ENCODE results near the gene CDX2. TPM values are rescaled to one million over a fixed set of nuclear protein-coding genes. Genes with fewer than 3 reads are reported as not detected.

CDX2 gene
- not detected in 2 replicates for total RNA-seq (2014; rRNA removed; shearing (Covaris generic))
- polyA plus RNA-seq (2016; fragmentation: Nextera tagmentation; extraction: Ambion mirVana): 0.12 TPM in 1 of 2 replicates, not detected in the other
- long read RNA-seq: 0 reads

DNA sequence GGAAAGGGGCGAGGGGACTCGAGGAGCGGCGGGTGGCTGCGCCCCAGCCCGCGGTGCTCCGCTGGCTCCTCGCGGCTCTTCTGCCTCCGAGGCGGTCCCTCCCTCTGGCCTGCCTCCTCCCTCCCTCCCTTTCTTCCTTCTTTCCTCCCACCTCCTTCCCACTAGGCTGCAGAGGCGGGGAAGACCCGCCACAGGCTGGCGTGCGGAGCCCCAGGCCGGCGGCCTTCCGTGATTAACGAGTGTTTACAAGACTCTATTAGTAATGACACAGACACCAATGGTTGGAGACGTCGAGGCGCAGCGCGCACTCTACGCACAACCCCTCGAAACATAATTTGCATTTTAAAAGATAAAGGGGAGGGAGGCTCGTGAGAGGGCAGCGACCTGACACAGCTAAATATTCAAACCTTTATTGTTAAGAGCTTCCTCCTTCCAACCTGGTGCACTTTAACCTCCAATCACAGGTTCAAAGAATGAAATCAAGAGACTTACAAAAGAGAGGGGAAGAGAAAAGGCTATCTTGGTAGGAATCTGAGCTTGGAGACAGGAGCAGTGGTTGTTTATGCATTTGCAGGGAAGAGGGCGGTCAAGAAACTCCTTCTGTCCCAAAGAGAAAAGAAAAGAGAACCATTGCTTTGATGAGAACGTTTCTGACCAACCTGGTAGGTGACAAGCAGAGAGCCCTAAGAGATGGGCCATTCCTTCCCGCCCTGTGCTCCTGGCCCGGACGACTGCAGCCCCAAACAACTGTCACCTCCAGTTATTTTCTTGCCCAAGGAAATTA lies at the start of gene CDX2:
CDX2 (minus strand) TSS at position 234 of the 784 bp plus-strand sequence. CDS start 309 bp downstream, outside the sequence.
- ATAC-seq: peak; percentile 10
- Mint-ChIP-seq H3K27ac (no peak within 1 kb of the TSS), H3K27me3 (ENCODE audit: insufficient read depth, low read depth, poor library complexity) (peaks cover 100% of the 10 kb centered on the region), H3K4me3 (peak within 1 kb of the TSS; percentile 62), H3K4me1 (peaks cover 58% of the 10 kb centered on the region), H3K9me3 (peaks cover 1% of the 10 kb centered on the region; the same call in 1 of the 3 replicates), H3K36me3 (ENCODE audit: low read depth) (no peaks in the 10 kb centered on the region; the same call in 2 of the 3 replicates)
- Histone ChIP-seq H3K9me2 (ENCODE audit: insufficient read depth) (no peaks in the 10 kb centered on the region), H3F3A (replicated peaks; ENCODE audit: low read depth) (peaks cover 54% of the 10 kb centered on the region), H4K20me1 (replicated peaks; ENCODE audit: insufficient read depth) (peaks cover 42% of the 10 kb centered on the region), H3K27ac (ENCODE audit: low read depth) (no peak within 1 kb of the TSS), H3K27me3 (ENCODE audit: insufficient read depth) (peaks cover 100% of the 10 kb centered on the region), H2AFZ (no peak within 1 kb of the TSS), H3K4me3 (peak within 1 kb of the TSS; percentile 41), H3K4me1 (ENCODE audit: insufficient read depth) (peaks cover 73% of the 10 kb centered on the region), H3K4me2 (peak within 1 kb of the TSS; percentile 73), H3K36me3 (ENCODE audit: insufficient read depth) (no peaks in the 10 kb centered on the region; the same call in 1 of the 2 replicates), H3K79me2 (replicated peaks; ENCODE audit: insufficient read depth) (no peaks in the 10 kb centered on the region)
- DNase-seq (ENCODE audit: low spot score): peak; percentile 87
- TF ChIP-seq EZH2 (IDR thresholded peaks at IDR 0.05; ENCODE audit: low read depth, unreplicated experiment): peak; percentile 69
- TF ChIP-seq NANOG (IDR thresholded peaks at IDR 0.05; ENCODE audit: borderline replicate concordance): no peak; the same call in 1 of the 2 replicates
- TF ChIP-seq JUNB (IDR thresholded peaks at IDR 0.05; ENCODE audit: unreplicated experiment): no peak

DNA sequence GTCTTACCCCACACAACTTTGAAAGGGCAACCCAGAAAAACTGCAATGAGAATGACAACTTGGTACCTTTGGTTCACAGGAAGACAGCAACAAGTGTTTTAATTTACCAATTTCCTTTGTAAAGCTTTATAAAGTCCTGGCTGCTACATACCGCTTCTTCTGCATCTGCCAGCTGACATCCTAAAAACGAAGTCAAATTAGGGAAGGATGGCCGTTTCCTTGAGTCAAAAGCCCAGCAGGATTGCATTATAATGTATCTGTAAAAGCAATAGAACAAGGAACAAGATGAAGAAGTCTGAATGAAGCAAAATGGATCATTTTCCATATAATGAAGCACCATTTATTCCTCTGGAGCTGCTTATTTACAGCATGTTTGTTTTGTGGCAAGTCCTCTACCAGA lies 45.2 kb upstream of the CDX2 start:
- H3K27ac ChIP-seq (ENCODE audit: low read depth): no peak overlapping the region
- TF ChIP-seq CREB1 (CRISPR knock-in tag; IDR thresholded peaks at IDR 0.05; ENCODE audit: low read depth) (no peak), ZNF114 (CRISPR knock-in tag; IDR thresholded peaks at IDR 0.05) (no peak), ZNF462 (CRISPR knock-in tag; IDR thresholded peaks at IDR 0.05) (no peak), ZNF331 (CRISPR knock-in tag; IDR thresholded peaks at IDR 0.05; ENCODE audit: low read depth) (no peak), NANOG (IDR thresholded peaks at IDR 0.05; ENCODE audit: borderline replicate concordance) (no peak), EZH2 (IDR thresholded peaks at IDR 0.05; ENCODE audit: low read depth, unreplicated experiment) (no peak)
- TF ChIP-seq, protein P1, sequence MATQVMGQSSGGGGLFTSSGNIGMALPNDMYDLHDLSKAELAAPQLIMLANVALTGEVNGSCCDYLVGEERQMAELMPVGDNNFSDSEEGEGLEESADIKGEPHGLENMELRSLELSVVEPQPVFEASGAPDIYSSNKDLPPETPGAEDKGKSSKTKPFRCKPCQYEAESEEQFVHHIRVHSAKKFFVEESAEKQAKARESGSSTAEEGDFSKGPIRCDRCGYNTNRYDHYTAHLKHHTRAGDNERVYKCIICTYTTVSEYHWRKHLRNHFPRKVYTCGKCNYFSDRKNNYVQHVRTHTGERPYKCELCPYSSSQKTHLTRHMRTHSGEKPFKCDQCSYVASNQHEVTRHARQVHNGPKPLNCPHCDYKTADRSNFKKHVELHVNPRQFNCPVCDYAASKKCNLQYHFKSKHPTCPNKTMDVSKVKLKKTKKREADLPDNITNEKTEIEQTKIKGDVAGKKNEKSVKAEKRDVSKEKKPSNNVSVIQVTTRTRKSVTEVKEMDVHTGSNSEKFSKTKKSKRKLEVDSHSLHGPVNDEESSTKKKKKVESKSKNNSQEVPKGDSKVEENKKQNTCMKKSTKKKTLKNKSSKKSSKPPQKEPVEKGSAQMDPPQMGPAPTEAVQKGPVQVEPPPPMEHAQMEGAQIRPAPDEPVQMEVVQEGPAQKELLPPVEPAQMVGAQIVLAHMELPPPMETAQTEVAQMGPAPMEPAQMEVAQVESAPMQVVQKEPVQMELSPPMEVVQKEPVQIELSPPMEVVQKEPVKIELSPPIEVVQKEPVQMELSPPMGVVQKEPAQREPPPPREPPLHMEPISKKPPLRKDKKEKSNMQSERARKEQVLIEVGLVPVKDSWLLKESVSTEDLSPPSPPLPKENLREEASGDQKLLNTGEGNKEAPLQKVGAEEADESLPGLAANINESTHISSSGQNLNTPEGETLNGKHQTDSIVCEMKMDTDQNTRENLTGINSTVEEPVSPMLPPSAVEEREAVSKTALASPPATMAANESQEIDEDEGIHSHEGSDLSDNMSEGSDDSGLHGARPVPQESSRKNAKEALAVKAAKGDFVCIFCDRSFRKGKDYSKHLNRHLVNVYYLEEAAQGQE (IDR thresholded peaks at IDR 0.05; ENCODE audit: unreplicated experiment): no peak
- no peak overlapping the region for H3K4me3 ChIP-seq
- DNase-seq (ENCODE audit: low spot score) (no peak), ATAC-seq (no peak)
- H3K36me3 ChIP-seq (ENCODE audit: insufficient read depth): no peaks in the 10 kb centered on the region
- Mint-ChIP-seq H3K4me1 (peaks cover 18% of the 10 kb centered on the region), H3K27ac (no peak overlapping the region), H3K4me3 (no peak overlapping the region), H3K9me3 (no peaks in the 10 kb centered on the region), H3K36me3 (ENCODE audit: low read depth) (no peaks in the 10 kb centered on the region), H3K27me3 (ENCODE audit: insufficient read depth, low read depth, poor library complexity) (peaks cover 8% of the 10 kb centered on the region)
- peak overlapping the region; percentile 55 for H3K4me2 ChIP-seq
- H3K27me3 ChIP-seq (ENCODE audit: insufficient read depth): no peaks in the 10 kb centered on the region
- H4K20me1 ChIP-seq (replicated peaks; ENCODE audit: insufficient read depth): no peaks in the 10 kb centered on the region
- H3K79me2 ChIP-seq (replicated peaks; ENCODE audit: insufficient read depth): no peaks in the 10 kb centered on the region
- H3K4me1 ChIP-seq (ENCODE audit: insufficient read depth): peaks cover 9% of the 10 kb centered on the region
- H3K9me2 ChIP-seq (ENCODE audit: insufficient read depth): no peaks in the 10 kb centered on the region
- no peaks in the 10 kb centered on the region for H3F3A ChIP-seq (replicated peaks; ENCODE audit: low read depth)
- no peak overlapping the region for H2AFZ ChIP-seq
